Cardiac muscle cell (in vitro differentiated cells and primary cell): Measurements from ENCODE around the gene NUP107. TPM values are rescaled to one million over a fixed set of nuclear protein-coding genes. Genes with fewer than 3 reads are reported as not detected.

Experiments
- DNase-seq, 2 donors: peaks; one replicate each; pipeline versions ENCODE4 v3.0.0 to v3.0.0-alpha.2; 2010 to 2017; ENCODE audit warnings: low read depth in 1 of 2, low spot score in 1 of 2
- H3K27ac ChIP-seq: fragments of 200-600 bp; sonication (generic); 2 replicates; pipeline ENCODE4 v1.5.1; 2016
- H3K27me3 ChIP-seq: fragments of 200-600 bp; sonication (generic); 2 replicates; pipeline ENCODE4 v1.6.0; 2016; ENCODE audit warnings: control low read depth
- H3K36me3 ChIP-seq: fragments of 200-600 bp; sonication (generic); 2 replicates; pipeline ENCODE4 v1.5.1; 2016; ENCODE audit warnings: control low read depth
- H3K4me1 ChIP-seq: fragments of 200-600 bp; sonication (generic); 2 replicates; pipeline ENCODE4 v1.8.1; 2017; ENCODE audit warnings: low read depth, mild to moderate bottlenecking, mixed run types
- H3K4me3 ChIP-seq: fragments of 200-600 bp; sonication (generic); 2 replicates; pipeline ENCODE4 v1.5.1; 2016; ENCODE audit warnings: mild to moderate bottlenecking
- H3K9me3 ChIP-seq: fragments of 200-600 bp; sonication (generic); 2 replicates; pipeline ENCODE4 v1.5.1; 2017; ENCODE audit warnings: low read depth, mild to moderate bottlenecking, control low read depth
- CTCF ChIP-seq: IDR thresholded peaks from 2 replicates; pipeline ENCODE4 v1.5.1; 2012; ENCODE audit warnings: low read depth, mild to moderate bottlenecking, low read length
- polyA plus RNA-seq: library from polyadenylated mRNA; unstranded; fragments of >200 nt; fragmentation: Nextera tagmentation; extraction: Ambion mirVana; gene quantifications from 2 replicates; pipeline ENCODE4 v1.2.1, GENCODE V29; 2016
- total RNA-seq: library from RNA; depleted of rRNA; stranded (reverse); fragments of >200 nt; gene quantifications from 2 replicates; pipeline ENCODE4 v1.2.3, GENCODE V29; 2016

The NUP107 gene
- total and polyA plus RNA-seq, 2 experiments from 2014 or later: 33.4 to 53.9 TPM

GRCh38 chr12:68695454-68695853 is 8.7 kb downstream of the NUP107 start:
- H3K36me3 ChIP-seq: peaks cover 45% of the 10 kb centered on the region
- no peak overlapping the region for H3K27ac ChIP-seq
- TF ChIP-seq CTCF: no peak
- no peaks in the 10 kb centered on the region for H3K4me1 ChIP-seq
- H3K4me3 ChIP-seq: no peak overlapping the region
- no peak for DNase-seq
- no peaks in the 10 kb centered on the region for H3K27me3 ChIP-seq
- no peaks in the 10 kb centered on the region for H3K9me3 ChIP-seq

GRCh38 chr12:68699486-68699885 is 12.7 kb downstream of the NUP107 start:
- no peak for TF ChIP-seq CTCF
- H3K36me3 ChIP-seq: peaks cover 45% of the 10 kb centered on the region

GRCh38 chr12:68727776-68728175 is 41.0 kb downstream of the NUP107 start:
- no peak for DNase-seq
- no peak overlapping the region for H3K27ac ChIP-seq
- H3K9me3 ChIP-seq: no peaks in the 10 kb centered on the region
- H3K36me3 ChIP-seq: peaks cover 33% of the 10 kb centered on the region
- no peak overlapping the region for H3K4me3 ChIP-seq
- TF ChIP-seq CTCF: no peak
- H3K27me3 ChIP-seq: no peaks in the 10 kb centered on the region
- H3K4me1 ChIP-seq: no peaks in the 10 kb centered on the region

More at GRCh38 chr12:68699486-68699885, 12.7 kb downstream of the NUP107 start:
- Histone ChIP-seq H3K9me3 (no peaks in the 10 kb centered on the region), H3K4me1 (peaks cover 8% of the 10 kb centered on the region), H3K4me3 (no peak overlapping the region), H3K27ac (no peak overlapping the region), H3K27me3 (no peaks in the 10 kb centered on the region)
- no peak for DNase-seq

- Histone ChIP-seq H3K27me3 (no peaks in the 10 kb centered on the region), H3K27ac (no peak overlapping the region), H3K4me3 (no peak overlapping the region), H3K4me1 (no peaks in the 10 kb centered on the region), H3K9me3 (no peaks in the 10 kb centered on the region), H3K36me3 (peaks cover 46% of the 10 kb centered on the region)
- no peak for TF ChIP-seq CTCF
- DNase-seq: peak in 1 of 2 donors; percentile 45
These were observed 46.9 kb downstream of the NUP107 start for GRCh38 chr12:68733661-68734071.

GRCh38 chr12:68739891-68740290 is 53.1 kb downstream of the NUP107 start:
- H3K36me3 ChIP-seq: peaks cover 22% of the 10 kb centered on the region
- H3K9me3 ChIP-seq: no peaks in the 10 kb centered on the region

More at GRCh38 chr12:68739891-68740290, 53.1 kb downstream of the NUP107 start:
- H3K4me3 ChIP-seq: no peak overlapping the region
- DNase-seq: no peak
- no peaks in the 10 kb centered on the region for H3K27me3 ChIP-seq
- no peak for TF ChIP-seq CTCF
- H3K4me1 ChIP-seq: no peaks in the 10 kb centered on the region
- no peak overlapping the region for H3K27ac ChIP-seq
